ENCODE results near the gene YKT6.

DNA sequence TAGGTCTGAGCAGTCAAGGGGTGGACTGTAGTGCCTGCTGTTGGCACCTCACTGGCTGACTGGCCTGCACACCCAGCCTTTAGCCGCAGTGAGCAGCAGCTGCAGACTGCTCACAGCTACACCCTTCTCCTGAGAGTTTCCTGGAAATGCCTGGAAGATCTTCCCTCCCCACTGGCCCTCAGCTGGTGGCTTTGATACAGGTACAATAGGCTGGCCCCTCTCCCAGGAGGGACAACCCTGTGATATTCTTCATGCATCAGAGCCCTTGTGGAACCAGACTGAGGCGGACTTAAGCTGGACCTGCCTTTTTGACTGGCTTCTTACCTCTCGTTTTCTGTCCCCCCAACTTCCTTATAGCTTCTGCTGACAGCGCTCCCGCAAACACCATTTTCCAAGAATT, 18.0 kb upstream of the YKT6 start:
- TF ChIP-seq, protein P1, sequence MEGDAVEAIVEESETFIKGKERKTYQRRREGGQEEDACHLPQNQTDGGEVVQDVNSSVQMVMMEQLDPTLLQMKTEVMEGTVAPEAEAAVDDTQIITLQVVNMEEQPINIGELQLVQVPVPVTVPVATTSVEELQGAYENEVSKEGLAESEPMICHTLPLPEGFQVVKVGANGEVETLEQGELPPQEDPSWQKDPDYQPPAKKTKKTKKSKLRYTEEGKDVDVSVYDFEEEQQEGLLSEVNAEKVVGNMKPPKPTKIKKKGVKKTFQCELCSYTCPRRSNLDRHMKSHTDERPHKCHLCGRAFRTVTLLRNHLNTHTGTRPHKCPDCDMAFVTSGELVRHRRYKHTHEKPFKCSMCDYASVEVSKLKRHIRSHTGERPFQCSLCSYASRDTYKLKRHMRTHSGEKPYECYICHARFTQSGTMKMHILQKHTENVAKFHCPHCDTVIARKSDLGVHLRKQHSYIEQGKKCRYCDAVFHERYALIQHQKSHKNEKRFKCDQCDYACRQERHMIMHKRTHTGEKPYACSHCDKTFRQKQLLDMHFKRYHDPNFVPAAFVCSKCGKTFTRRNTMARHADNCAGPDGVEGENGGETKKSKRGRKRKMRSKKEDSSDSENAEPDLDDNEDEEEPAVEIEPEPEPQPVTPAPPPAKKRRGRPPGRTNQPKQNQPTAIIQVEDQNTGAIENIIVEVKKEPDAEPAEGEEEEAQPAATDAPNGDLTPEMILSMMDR (IDR thresholded peaks at IDR 0.05): no peak
- TF ChIP-seq POLR2A (IDR thresholded peaks at IDR 0.05): no peak
- TF ChIP-seq POLR2AphosphoS5 (IDR thresholded peaks at IDR 0.05): no peak

Measured in transverse colon (tissue), 4 donors.